NCI-H146 treated with DMSO at 0.1 percent for 48 hours (cell line): ENCODE measurements around the gene DNAJC16.
"Not testable (repeated sequence)": the region's sequence is repeated elsewhere in the genome, so short reads cannot be mapped to it uniquely, and the experiment has no call there.

Experiments
- DNase-seq: peaks from one replicate; lab custom pipeline; 2025; ENCODE audit not compliant: unreplicated experiment; lab: John Stamatoyannopoulos, UW

Gene DNAJC16

GRCh38 chr1:15578921-15579682 lies 52.5 kb downstream of the DNAJC16 start:
- no peak for DNase-seq

- no peak for DNase-seq
These were observed 53.0 kb downstream of the DNAJC16 start for GRCh38 chr1:15579683-15580047.

GRCh38 chr1:15583016-15583706 lies 56.5 kb downstream of the DNAJC16 start:
- no peak for DNase-seq

GRCh38 chr1:15584489-15585363 lies 58.1 kb downstream of the DNAJC16 start, which contains the start of gene AGMAT:
TSS of gene AGMAT (minus strand) at chr1:15585051. CDS start at chr1:15584967, 84 bp downstream.
- DNase-seq, result no peak

- DNase-seq, result no peak
These were observed 65.6 kb downstream of the DNAJC16 start for GRCh38 chr1:15592285-15592684.

GRCh38 chr1:15595809-15596617 lies 69.4 kb downstream of the DNAJC16 start:
- no peak for DNase-seq

- no peak for DNase-seq
These were observed 71.8 kb downstream of the DNAJC16 start for GRCh38 chr1:15598436-15598835.

GRCh38 chr1:15603050-15603965 lies 76.7 kb downstream of the DNAJC16 start:
- DNase-seq, result peak; percentile 67

GRCh38 chr1:15603966-15604282 lies 77.3 kb downstream of the DNAJC16 start:
- not testable (repeated sequence) for DNase-seq

GRCh38 chr1:15604400-15604799 lies 77.8 kb downstream of the DNAJC16 start:
- DNase-seq, result not testable (repeated sequence)

- DNase-seq, result peak; percentile 38
These were observed 79.0 kb downstream of the DNAJC16 start for GRCh38 chr1:15605398-15606383.

- no peak for DNase-seq
These were observed 83.0 kb downstream of the DNAJC16 start for GRCh38 chr1:15609631-15610030.

- no peak for DNase-seq
These were observed 83.5 kb downstream of the DNAJC16 start for GRCh38 chr1:15610167-15610566.

GRCh38 chr1:15616373-15617172 lies 89.9 kb downstream of the DNAJC16 start:
- no peak for DNase-seq

GRCh38 chr1:15617173-15618076 lies 90.8 kb downstream of the DNAJC16 start, which contains the start of gene DDI2:
TSS of gene DDI2 (plus strand) at chr1:15617458. CDS start at chr1:15617671, 213 bp downstream.
- peak; percentile 75 for DNase-seq

GRCh38 chr1:15618077-15618654 lies 91.5 kb downstream of the DNAJC16 start:
- peak; percentile 27 for DNase-seq
